Measurements from ENCODE around the gene GTF2IRD1. TPM values are rescaled to one million over a fixed set of nuclear protein-coding genes. Genes with fewer than 3 reads are reported as not detected.

GTF2IRD1 gene
- total and polyA plus RNA-seq, 8 donors = 7.1 to 15.9 (median 9.9) TPM

DNA sequence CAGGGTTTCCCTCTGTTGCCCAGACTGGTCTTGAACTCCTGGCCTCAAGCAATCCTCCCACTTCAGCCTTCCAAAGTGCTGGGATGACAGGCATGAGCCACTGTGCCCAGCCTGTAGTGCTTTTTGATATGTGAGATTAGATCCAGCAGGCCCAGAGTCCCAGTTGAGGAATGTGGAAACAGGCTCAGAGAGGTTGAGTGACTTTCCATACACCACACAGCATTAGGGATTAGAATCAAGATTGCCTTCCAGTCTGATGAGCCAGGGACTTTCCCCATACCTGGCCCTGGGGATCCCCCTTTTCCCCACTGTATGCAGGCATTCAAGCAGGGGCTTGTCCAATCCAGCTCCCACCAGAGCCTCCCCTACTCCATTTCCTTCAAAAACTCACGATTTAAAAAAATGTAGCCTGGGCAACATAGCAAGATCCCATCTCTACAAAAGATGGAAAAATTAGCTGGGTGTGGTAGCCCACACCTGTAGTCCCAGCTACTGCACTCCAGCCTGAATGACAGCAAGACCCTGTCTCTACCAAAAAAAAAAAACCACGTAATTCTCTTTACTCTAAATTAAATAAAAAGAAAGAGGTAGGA is 128.8 kb downstream of the GTF2IRD1 start:
- no peak for FAIRE-seq

DNA sequence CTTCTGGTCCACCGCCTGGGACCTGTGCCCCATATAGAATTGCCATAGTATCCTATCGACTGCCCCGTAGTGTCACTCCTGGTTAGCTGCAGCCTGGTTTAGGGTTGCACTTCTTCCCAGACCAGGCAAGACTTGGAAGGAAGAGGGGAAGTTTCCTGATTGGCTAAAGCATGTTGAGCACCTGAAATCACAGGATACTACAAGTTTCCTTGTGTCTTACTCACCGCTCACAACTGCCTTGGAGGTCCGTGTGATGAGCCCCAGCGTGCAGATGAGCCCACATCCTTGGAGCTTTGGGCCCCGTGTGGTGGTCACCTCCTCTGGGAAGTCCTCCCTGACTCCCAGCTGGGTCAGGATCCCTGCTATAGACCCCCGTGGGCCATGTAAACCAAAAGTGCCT is 129.9 kb downstream of the GTF2IRD1 start:
- no peaks in the 10 kb centered on the region for H3K9me3 ChIP-seq

More for the DNA sequence above, 128.8 kb downstream of the GTF2IRD1 start:
- Histone ChIP-seq H3K4me3 (no peak overlapping the region), H3K27ac (no peak overlapping the region), H3K4me1 (peaks cover 0 to 10% (median 3%) of the 10 kb centered on the region in 3 donors), H3K9me3 (no peaks in the 10 kb centered on the region), H3K36me3 (no peaks in the 10 kb centered on the region), H3K27me3 (no peaks in the 10 kb centered on the region)
- WGBS, 2 donors = 72 to 84% methylated on average over 2 of the region's 2 CpGs
- TF ChIP-seq, protein P1, sequence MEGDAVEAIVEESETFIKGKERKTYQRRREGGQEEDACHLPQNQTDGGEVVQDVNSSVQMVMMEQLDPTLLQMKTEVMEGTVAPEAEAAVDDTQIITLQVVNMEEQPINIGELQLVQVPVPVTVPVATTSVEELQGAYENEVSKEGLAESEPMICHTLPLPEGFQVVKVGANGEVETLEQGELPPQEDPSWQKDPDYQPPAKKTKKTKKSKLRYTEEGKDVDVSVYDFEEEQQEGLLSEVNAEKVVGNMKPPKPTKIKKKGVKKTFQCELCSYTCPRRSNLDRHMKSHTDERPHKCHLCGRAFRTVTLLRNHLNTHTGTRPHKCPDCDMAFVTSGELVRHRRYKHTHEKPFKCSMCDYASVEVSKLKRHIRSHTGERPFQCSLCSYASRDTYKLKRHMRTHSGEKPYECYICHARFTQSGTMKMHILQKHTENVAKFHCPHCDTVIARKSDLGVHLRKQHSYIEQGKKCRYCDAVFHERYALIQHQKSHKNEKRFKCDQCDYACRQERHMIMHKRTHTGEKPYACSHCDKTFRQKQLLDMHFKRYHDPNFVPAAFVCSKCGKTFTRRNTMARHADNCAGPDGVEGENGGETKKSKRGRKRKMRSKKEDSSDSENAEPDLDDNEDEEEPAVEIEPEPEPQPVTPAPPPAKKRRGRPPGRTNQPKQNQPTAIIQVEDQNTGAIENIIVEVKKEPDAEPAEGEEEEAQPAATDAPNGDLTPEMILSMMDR (IDR thresholded peaks at IDR 0.05) = no peak
- ATAC-seq = no peak
- intact Hi-C loops (cut with DNase I) = no loop called here
- DNase-seq = no peak

DNA sequence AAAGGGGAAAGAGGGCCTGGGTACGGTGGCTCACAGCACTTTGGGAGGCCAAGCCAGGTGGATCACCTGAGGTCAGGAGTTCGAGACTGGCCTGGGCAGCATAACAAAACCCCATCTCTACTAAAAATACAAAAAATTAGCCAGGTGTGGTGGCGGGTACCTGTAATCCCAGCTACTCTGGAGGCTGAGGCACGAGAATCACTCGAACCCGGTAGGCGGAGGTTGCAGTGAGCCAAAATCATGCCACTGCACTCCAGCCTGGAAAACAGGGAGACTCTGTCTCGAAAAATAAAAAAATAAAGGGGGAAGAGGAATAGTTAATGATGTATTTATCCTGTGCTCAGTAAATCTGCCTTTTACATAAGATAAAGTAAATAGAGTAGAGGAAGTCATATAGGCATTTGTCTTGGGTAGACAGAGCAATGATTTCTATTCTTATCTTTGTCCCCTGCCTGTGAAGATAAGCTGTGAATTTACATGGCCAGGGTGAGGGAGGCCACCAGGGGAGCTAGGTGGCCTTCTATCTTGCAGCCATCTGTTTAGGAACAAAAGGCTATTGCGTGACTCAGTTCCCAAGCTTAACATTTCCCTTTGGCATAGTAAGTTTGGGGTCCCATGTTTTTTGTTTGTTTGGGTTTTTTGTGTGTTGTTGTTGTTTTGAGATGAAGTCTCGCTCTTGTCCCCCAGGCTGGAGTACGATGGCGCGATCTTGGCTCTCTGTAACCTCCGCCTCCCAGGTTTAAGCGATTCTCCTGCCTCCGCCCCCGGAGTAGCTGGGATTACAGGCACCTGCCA is 130.7 kb downstream of the GTF2IRD1 start:
- DNase-seq = no peak
- no peak for ATAC-seq
- Histone ChIP-seq H3K9me3 (no peaks in the 10 kb centered on the region), H3K4me1 (peaks cover 0 to 10% (median 3%) of the 10 kb centered on the region in 3 donors), H3K36me3 (no peaks in the 10 kb centered on the region), H3K27me3 (no peaks in the 10 kb centered on the region), H3K27ac (no peak overlapping the region), H3K4me3 (no peak overlapping the region)
- 87 to 90% methylated on average over 17 of the region's 17 CpGs for WGBS, 2 donors
- no peak for FAIRE-seq
- intact Hi-C loops (cut with DNase I) = no loop called here
- TF ChIP-seq, protein P1 (IDR thresholded peaks at IDR 0.05) = no peak

More for the DNA sequence above, 129.9 kb downstream of the GTF2IRD1 start:
- FAIRE-seq = no peak
- Histone ChIP-seq H3K4me1 (peaks cover 0 to 10% (median 3%) of the 10 kb centered on the region in 3 donors), H3K27me3 (no peaks in the 10 kb centered on the region), H3K4me3 (no peak overlapping the region), H3K36me3 (no peaks in the 10 kb centered on the region), H3K27ac (no peak overlapping the region)
- WGBS, 2 donors = 94 to 96% methylated on average over 8 of the region's 8 CpGs
- TF ChIP-seq, protein P1 (IDR thresholded peaks at IDR 0.05) = no peak
- no peak for DNase-seq
- ATAC-seq = no peak
- intact Hi-C loops (cut with DNase I) = no loop called here

DNA sequence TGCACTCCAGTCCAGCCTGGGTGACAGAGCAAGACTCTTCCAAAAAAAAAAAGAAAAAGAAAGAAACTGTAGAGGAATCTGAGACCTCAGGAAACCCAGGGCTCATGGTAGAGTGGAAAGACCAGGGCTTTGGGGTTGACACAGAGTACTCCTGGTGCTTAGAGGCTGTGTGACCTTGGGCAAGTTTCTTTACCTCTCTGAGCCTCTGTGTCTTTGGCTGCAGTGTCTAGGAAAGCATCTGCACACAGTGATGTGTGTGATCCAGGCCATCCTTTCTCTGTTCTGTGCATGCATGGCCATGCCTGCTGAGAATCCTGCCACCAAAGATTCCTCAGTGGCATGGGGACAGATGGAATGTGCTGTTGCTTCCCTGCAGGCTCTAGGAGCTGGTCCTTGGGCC is 132.1 kb downstream of the GTF2IRD1 start:
- no peaks in the 10 kb centered on the region for H3K27me3 ChIP-seq
- H3K9me3 ChIP-seq = no peaks in the 10 kb centered on the region
- TF ChIP-seq, protein P1 (IDR thresholded peaks at IDR 0.05) = no peak
- H3K36me3 ChIP-seq = peaks cover 0 to 12% (median 0%) of the 10 kb centered on the region in 3 donors
- no peak overlapping the region for H3K27ac ChIP-seq
- intact Hi-C loops (cut with DNase I) = no loop called here
- ATAC-seq (no peak), DNase-seq (no peak), FAIRE-seq (no peak)
- H3K4me1 ChIP-seq = peaks cover 0 to 3% (median 3%) of the 10 kb centered on the region in 3 donors
- H3K4me3 ChIP-seq = no peak overlapping the region
